GM18502 (cell line): ENCODE data around the gene PCLO.
A peak's percentile ranks its signal among the peaks of the same experiment; 100 is the strongest.

ENCODE experiments used
- ATAC-seq: cut with Tn5 transposase; IDR thresholded peaks from one replicate; pipeline ENCODE4 v1.9.1; 2021; ENCODE audit warnings: mild to moderate bottlenecking; ENCODE audit not compliant: unreplicated experiment, poor library complexity

Gene PCLO

GRCh38 chr7:83162402-83163256 lies at the start of gene PCLO:
PCLO (minus strand) TSS chr7:83162884; CDS start chr7:83162592, 292 bp downstream.
- peak; percentile 97 for ATAC-seq

DNA sequence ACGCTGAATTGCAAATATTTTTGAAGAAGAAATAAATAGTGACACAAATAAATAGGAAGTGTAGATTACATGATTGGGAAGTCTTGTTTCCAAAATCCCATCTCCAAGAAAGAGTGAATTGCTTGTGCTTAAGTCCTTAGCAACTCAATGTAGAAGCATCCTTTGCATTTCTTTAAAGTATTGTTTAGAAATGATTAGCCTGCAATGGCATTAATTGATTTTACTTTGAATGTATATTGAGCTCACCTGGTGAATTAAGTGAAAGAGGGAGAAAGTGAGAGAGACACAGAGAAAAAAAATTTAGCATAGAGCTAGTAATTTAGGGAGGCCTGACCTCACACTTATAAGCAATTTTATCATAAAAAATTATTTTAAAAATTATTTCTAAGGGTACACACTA lies 49.0 kb upstream of the PCLO start:
- no peak for ATAC-seq

DNA sequence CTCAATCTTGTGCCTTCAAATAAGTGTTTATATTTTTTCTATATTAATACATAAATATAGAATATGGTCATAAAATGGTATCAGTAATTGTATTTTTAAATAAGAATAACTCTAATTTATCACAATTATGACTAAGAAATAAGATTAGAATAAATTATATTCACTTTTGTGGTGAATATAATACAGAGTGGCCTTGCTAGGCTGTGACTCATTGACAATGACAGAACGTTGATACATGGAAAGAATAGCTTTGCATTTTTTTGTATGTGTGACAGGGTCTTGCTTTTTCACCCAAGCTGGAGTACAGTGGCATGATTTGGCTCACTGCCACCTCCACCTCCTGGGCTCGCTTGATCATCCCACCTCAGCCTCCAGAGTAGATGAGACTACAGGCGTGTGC lies 47.8 kb upstream of the PCLO start:
- ATAC-seq: no peak

GRCh38 chr7:83204715-83205114 lies 42.0 kb upstream of the PCLO start:
- no peak for ATAC-seq

- ATAC-seq: no peak
Observed at GRCh38 chr7:83201355-83201754, 38.7 kb upstream of the PCLO start.

DNA sequence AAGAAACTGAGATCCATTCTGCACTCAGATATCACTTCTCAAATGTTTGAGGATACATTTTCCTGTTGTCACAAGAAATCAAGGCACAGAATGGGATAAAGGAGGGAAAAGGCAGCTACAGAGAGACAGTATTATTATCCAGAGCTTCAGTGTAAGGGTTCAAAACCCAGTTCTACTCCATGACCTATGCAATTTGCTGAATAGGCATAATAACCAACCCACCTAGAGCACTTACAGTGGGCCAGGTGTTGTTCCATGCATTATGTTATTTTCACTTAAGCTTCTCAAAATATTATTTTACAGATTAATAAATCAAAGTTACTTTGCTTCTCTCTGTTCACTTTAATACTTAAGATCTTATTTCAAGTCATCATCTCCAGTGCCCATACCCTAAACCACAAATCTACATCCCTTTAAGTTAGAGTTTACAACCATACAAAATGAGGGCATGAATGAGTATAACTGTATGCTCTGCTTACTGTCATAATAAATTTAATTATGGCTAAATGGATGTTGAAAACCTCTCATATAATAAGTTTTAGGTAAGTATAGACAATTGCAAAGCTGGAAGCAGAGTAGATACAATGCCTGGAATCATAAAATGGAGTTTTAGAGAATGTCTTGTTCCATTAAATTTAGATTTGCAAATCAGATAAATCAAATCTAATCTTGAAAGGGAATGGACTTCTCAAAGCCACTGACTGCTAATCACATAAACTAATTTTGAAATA lies 28.1 kb upstream of the PCLO start:
- no peak for ATAC-seq

DNA sequence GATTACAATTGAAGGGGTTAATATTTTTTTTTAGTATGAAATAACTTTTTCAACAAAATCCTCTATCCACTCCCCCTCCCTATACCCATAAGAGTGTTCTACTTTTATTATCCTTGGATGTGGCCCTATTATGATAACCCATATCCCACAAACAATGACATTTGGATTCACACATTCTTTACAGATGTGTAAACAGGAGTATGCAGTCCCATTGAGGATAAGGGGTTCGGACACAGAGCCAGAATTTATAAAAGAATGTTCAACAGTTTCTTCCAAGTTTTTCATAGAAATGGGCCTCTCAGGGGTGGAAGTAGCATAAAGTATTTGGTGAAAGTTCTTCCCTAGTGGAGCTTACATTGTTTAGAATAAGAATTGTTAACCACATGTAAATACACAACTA lies 16.1 kb upstream of the PCLO start:
- ATAC-seq: no peak

DNA sequence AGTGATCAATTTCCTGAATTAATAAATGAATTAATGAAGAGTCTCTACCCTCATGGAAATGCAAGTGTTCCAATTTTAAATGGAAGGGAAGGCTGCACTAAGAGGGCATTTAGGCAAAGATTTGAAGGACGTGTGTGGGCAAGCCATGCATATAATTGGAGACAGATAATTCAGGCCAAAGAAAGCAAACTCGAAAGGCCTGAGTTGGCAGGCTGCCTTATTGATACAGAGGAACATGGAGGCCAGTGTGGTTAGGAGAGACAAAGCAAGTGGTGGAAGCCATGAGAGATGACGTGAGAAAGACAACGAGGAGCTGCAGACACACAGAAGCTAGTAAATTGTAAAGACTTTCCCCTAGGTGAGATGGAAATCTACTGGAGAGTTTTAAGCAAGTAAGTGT lies 15.4 kb upstream of the PCLO start:
- no peak for ATAC-seq

DNA sequence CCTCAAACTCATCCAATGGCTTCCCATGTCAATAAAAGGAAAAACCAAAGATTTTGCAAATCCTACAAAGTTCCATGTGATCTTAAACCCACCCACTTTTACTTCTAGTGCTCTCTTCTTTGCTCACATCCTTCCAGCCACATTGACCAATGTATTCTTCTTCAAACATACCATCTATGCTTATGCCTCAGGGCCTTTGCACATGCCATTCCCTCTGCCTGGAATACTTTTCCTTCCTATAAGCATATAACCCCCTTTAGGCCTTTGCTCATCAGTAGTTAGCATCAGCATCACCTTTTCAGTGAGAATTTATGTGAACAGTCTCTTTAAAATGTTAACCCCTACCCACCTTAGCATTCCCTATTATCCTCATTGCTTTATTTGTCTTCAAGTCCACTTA lies 11.0 kb upstream of the PCLO start:
- ATAC-seq: no peak

DNA sequence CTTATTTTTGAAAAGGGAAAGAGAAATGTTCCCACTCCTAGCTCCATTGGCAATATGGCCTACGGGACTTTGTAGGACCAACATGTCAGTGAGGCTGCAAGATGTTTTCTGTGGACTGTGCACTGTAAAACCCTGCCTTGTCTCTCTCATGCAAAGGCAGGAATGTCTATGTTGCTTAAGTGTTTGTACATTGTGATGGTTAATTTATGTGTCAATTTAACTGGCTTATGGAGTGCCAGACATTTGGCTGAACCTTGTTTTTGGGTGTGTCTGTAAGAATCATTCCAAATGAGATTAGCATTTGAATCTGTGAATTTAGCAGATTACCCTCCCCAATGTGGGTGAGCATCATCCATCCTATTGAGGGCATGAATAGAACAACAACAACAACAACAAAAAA lies 4.1 kb upstream of the PCLO start:
- ATAC-seq: no peak

DNA sequence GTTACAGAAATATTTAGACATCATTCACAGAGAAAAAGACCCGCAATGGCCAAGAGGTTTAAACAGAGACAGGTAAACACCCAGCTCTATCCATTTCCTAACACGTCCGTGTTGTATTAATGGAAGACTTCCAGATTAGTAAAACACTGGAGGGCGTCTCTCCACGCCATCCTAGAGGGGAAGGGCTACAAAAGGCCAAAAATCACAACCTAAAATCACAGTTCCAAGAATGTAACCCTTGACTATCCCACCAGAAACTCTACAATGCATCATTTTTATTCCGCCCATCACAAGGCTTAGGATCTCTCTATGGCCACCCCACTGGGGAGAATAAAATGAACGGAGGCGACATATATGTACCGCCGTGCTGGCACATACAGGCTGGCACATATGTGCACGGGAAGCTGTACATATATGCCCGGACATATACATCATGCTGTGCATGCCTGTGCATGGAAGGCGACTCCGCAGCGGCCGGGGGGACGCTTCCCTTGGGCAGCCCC lies 734 bp downstream of the PCLO start:
- no peak for ATAC-seq

GRCh38 chr7:83161186-83161585 lies 1.5 kb downstream of the PCLO start:
- ATAC-seq: no peak

GRCh38 chr7:83159731-83160130 lies 3.0 kb downstream of the PCLO start:
- no peak for ATAC-seq

GRCh38 chr7:83156006-83156405 lies 6.7 kb downstream of the PCLO start:
- ATAC-seq: no peak

DNA sequence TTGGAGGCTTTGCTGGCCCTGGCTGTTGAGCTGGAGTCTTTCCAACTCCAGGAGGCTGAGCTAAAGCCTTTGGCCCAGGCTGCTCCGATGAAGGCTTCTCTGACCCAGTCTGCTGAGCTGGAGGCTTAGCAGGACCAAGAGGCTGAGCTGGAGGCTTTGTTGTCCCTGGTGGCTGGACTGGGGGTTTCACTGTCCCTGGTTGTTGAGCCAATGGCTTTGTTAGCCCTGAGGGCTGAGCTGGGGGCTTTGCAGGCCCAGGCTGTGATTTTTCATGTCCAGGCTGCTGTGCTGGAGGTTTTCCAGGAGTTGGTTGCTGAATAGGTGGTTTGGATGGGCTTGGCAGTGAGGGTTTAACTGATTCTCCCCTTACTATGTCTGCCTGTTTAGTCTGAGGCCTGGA lies 7.3 kb downstream of the PCLO start:
- ATAC-seq: no peak

- ATAC-seq: no peak
Observed at GRCh38 chr7:83153419-83153818, 9.3 kb downstream of the PCLO start.

GRCh38 chr7:83150310-83150709 lies 12.4 kb downstream of the PCLO start:
- no peak for ATAC-seq

- no peak for ATAC-seq
Observed at GRCh38 chr7:83149466-83149865, 13.2 kb downstream of the PCLO start.

GRCh38 chr7:83148776-83149175 lies 13.9 kb downstream of the PCLO start:
- ATAC-seq: no peak

DNA sequence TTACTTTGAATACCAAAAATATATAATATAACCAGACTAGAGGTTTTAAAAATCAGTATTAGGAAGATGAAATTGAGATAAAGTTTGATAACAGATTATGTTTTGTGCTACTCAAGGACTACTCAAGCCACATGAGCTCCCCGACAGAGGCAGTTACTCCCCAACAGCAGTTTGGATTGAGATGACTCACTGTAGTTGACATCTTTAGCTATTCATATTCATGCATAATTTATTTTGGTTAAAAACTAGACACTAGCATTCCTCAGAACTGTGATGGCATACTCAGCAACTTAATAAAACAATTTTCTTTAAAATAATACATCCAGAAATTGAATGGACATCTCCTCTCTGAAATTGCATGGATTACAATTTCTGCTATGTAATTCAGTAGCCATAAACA lies 19.6 kb downstream of the PCLO start:
- no peak for ATAC-seq

GRCh38 chr7:83142365-83142764 lies 20.3 kb downstream of the PCLO start:
- ATAC-seq: no peak

GRCh38 chr7:83141927-83142326 lies 20.8 kb downstream of the PCLO start:
- no peak for ATAC-seq
